Heart left ventricle (tissue), 13 donors: ENCODE data around the gene MRPS6.

ENCODE experiments used
- CTCF ChIP-seq, 12 donors: fragments of 200-600 bp; sonication (generic) in 4 of 12; IDR thresholded peaks; one replicate each; pipeline versions ENCODE4 v1.5.0 to v1.8.0; 2018 to 2022; ENCODE audit warnings: antibody characterized with exemption in 12 of 12, mild to moderate bottlenecking in 5 of 12
- POLR2A ChIP-seq, 2 donors: fragments of 450-650 bp; IDR thresholded peaks; one replicate each; pipeline ENCODE4 v1.6.1; 2017; ENCODE audit warnings: antibody characterized with exemption in 2 of 2, mild to moderate bottlenecking in 2 of 2, moderate library complexity in 2 of 2
- donor health status: ischemic (EF 13 %, LVEDD 7.1; RV severe dilation, severe dysfunction).
- donor health status: DM: no; HTN: yes; CAD: no.
- donor health status: DM: no; HTN: no; CAD: no.
- donor health status: ischemic (EF 25% LVEDD 6.9; RV normal size, moderate dysfunction).
- donor health status: ischemic (EF 25% LVEDD 5.7; RV mildly dilated, moderate dysfunction).
- donor health status: ischemic (EF 35%, LVEDD 5.7; RV mildly dilated, moderate dysfunction).
- donor health status: nonischemic (EF 11% LVEDD 7.7; RV severe dilation, severe dysfunction).
- donor health status: DM: yes; HTN: yes; CAD: no.
- donor health status: PGD.
- donor health status: ischemic (EF 29% LVEDD 5.4; RV normal size, mild dysfunction).
- donor health status: nonischemic (EF 23%, LVEDD 6.1; RV moderate dilation, normal function).

DNA sequence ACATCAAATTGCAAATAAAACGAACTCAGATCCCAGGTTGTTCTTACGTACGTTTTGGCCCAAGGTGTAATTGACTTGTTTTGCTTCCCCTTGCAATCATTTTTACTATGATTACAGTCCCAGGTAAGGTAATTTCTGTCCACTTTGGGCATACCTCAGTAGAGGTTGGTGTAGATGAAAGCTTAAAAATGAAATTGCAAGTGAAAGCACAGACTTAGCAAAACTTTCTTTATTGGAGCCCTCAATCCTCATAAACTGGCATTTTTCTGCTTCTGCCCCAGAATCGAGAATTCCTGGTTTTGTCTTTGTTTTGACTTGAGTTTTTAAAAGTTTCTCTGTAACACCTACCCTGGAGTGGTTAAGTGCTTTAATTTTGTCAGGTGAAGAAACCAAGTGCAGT lies 9.4 kb downstream of the MRPS6 start:
- no peak for TF ChIP-seq CTCF (IDR thresholded peaks at IDR 0.05)
- no peak for TF ChIP-seq POLR2A (IDR thresholded peaks at IDR 0.05)
